ENCODE data around the gene YAP1.

DNA sequence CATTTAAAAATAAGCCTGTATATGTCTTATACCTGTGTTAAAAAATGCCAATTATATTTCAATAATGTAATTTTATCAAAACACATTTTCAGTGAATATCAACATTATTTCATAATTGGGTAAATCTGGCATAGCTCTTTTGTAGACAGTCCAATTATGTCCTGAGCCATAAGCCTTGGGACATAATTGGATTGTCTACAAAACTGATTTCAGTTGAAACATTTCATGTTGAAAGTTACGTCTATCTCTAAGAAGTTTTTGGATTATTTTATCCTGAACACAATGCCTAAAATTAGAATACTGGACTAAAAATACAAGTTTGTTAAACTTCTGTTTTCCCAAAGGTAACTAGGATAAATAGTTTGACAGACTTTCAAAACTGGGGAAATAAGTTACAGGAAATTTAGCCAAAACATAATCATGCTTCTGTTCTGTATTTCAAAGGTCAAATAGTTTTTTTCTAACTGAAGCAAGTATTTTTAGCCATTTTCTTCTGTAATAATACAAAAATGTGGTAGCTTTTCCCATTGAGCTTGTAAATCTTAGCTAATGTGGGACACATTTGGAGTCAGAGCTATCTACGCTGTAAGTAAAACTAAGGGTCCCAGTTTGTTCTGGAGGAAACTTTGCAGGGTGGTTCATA is 106.3 kb downstream of the YAP1 start:
- TF ChIP-seq YY1 (IDR thresholded peaks at IDR 0.05) (no peak), TAF1 (conservative IDR thresholded peaks at IDR 0.05) (no peak), GABPA (IDR thresholded peaks at IDR 0.05 in 1 of 2, conservative IDR thresholded peaks at IDR 0.05 in 1 of 2) (no peak), SP1 (IDR thresholded peaks at IDR 0.05) (no peak), ATF3 (IDR thresholded peaks at IDR 0.05) (no peak), JUND (IDR thresholded peaks at IDR 0.05) (no peak)
- TF ChIP-seq, protein P1, sequence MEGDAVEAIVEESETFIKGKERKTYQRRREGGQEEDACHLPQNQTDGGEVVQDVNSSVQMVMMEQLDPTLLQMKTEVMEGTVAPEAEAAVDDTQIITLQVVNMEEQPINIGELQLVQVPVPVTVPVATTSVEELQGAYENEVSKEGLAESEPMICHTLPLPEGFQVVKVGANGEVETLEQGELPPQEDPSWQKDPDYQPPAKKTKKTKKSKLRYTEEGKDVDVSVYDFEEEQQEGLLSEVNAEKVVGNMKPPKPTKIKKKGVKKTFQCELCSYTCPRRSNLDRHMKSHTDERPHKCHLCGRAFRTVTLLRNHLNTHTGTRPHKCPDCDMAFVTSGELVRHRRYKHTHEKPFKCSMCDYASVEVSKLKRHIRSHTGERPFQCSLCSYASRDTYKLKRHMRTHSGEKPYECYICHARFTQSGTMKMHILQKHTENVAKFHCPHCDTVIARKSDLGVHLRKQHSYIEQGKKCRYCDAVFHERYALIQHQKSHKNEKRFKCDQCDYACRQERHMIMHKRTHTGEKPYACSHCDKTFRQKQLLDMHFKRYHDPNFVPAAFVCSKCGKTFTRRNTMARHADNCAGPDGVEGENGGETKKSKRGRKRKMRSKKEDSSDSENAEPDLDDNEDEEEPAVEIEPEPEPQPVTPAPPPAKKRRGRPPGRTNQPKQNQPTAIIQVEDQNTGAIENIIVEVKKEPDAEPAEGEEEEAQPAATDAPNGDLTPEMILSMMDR (IDR thresholded peaks at IDR 0.05; ENCODE audit: low read depth, low read length, missing input control), result no peak
- TF ChIP-seq, protein P2, sequence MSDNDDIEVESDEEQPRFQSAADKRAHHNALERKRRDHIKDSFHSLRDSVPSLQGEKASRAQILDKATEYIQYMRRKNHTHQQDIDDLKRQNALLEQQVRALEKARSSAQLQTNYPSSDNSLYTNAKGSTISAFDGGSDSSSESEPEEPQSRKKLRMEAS (IDR thresholded peaks at IDR 0.05), result no peak

Data from liver (tissue), 3 donors.